Activated gamma-delta T cell treated with Interleukin-2 at 50 U/mL for 16 hours (primary cell): ENCODE results near the gene IFNA10.
"Not testable (repeated sequence)": the region's sequence is repeated elsewhere in the genome, so short reads cannot be mapped to it uniquely, and the experiment has no call there.

ENCODE experiments used
- DNase-seq: peaks from one replicate; pipeline ENCODE4 v3.0.0-alpha.2; 2020

The IFNA10 gene

GRCh38 chr9:21187487-21187886, 19.5 kb downstream of the IFNA10 start, which contains the start of gene IFNA4:
IFNA4 (minus strand) TSS chr9:21187587; CDS start chr9:21187531, 56 bp downstream.
- not testable (repeated sequence) for DNase-seq

GRCh38 chr9:21182810-21183736, 23.9 kb downstream of the IFNA10 start:
- DNase-seq = not testable (repeated sequence)

GRCh38 chr9:21174671-21175070, 32.3 kb downstream of the IFNA10 start:
- DNase-seq = no peak

GRCh38 chr9:21172156-21172555, 34.8 kb downstream of the IFNA10 start:
- DNase-seq = no peak

- DNase-seq = no peak
These were observed 35.6 kb downstream of the IFNA10 start for GRCh38 chr9:21171351-21171750.

GRCh38 chr9:21166560-21166959, 40.4 kb downstream of the IFNA10 start, which contains the start of gene IFNA21:
IFNA21 (minus strand) TSS chr9:21166660; CDS start chr9:21166612, 48 bp downstream.
- DNase-seq = not testable (repeated sequence)

- no peak for DNase-seq
These were observed 41.4 kb downstream of the IFNA10 start for GRCh38 chr9:21165516-21165915.

- DNase-seq = peak; percentile 17
These were observed 46.8 kb downstream of the IFNA10 start for GRCh38 chr9:21160178-21160577.
